HG03103 (cell line): ENCODE data around the gene CLMN.

ENCODE experiments used
- ATAC-seq: cut with Tn5 transposase; IDR thresholded peaks from one replicate; pipeline ENCODE4 v1.9.1; 2021; ENCODE audit warnings: low read depth; ENCODE audit not compliant: unreplicated experiment

The CLMN gene

DNA sequence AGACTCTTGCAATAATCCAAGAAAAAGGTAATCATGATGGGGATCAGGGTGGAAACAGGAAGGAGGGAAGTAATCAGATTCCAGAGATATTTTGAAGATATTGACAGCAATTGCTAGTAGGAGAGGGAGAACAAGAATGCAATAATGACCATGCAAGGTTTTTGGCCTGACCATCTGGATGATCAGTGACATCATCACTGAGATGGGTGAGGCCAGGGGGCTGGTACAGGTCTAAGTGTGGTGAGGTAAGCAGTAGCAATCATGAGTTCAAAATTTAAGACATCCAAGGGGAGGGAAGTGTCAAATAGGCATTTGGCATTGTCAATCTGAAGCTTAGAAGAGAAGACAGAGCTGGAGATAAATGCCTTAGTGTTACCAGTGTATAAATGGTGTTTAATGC, 24.8 kb upstream of the CLMN start:
- ATAC-seq = no peak

DNA sequence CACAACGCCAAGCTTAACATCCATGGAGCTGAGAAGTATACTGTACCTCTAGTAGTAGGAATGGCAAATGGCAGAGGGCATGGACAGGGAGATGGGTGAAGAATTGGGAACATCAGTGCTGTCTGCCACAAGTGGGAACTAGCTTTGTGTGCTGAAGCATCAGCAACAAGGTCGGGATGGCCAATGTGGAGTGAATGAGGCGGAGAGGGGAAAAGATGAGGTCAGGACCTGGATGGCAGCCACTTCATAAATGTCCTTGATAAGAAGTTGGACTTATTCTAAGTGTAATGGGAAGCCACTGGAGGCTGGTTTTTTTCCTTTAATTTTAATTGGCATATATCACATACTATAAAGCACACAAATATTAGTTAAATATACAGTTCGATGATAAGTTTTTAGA, 21.9 kb upstream of the CLMN start:
- ATAC-seq = no peak

DNA sequence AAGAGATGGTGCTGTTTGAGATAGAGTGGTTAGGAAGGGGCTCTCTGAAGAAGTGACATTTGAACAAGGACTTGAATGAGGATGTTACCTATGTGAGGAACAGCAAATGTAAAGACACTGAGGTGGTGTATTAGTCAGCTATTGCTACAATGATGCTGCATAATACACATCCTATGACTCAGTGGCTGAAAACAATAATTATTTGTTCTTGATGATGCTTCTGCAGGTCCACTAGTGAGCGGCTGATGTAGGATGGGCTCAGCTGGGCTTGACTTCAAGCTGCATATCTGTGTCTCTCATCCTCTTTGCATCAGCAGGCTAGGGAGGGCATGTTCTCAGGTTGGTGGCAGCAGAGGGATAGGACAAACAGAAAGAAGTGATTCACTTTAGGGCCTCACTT, 21.4 kb upstream of the CLMN start:
- no peak for ATAC-seq

DNA sequence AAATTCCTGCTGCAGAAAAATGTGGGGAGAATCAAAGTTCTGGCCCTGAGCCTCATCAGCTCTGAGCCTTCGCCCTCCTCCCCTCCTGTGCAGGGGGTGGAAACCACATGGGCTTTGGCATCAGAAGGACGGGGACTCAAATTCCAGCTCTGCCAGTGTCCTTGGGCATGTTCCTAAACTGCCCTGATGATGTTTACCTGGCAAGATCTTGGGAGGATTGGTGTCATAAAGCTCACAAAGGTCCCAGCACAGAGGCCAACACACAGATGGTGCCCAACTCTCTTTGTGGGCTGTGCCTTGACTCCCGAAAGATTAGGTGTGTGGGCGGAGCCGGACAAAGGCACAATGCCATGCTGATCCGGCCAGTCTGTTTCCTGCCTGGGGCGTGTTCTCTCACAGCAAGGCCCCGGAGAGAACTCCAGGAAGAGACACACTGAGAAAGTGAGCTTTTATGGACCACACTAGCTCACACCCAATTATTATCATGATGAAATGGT, 20.5 kb upstream of the CLMN start:
- ATAC-seq = no peak

DNA sequence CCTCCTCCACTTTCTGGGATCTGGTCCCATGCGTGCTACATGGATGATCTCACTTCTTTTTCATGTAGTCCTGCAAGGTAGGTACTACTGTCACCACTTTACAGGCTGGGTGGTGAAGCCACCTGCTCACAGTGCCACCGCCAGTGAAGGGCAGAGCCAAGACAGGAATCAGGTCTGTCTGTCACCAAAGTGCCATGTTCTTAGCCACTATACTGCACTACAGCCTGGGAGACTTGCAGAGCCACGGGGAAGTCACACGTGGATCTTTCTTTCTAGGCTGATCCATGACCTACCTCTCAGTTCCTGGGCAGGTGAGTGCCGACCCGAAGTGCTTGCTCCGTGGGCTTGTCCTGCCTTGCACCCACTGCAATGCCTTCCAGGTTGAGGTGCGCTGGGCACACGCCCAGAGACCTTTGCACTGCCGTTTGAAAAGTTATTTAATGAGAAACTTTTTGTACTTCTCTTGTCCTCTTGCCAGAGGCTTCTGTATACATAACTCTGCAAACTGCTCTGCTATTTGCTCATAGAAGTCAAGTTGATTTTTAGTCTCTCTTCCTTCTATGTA, 19.7 kb upstream of the CLMN start:
- ATAC-seq = no peak

DNA sequence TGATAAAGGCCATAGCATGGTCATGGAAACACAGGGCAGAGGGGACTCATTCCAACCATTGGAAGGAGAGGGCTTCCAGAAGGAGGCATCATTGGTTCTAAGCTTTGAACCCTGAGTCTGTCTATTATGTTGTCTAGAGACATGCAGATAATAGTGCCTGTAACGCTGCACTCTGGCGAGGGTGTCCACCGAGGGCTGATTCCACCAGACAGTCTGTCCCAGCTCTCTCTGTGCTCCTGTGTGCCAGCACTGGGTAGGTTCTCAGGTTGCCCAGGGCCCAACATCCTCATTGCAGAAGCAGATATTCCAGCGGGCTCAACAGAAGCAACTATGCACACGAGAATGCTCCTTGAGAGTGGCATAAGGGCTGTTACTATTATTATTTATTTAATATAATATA, 18.7 kb upstream of the CLMN start:
- no peak for ATAC-seq

DNA sequence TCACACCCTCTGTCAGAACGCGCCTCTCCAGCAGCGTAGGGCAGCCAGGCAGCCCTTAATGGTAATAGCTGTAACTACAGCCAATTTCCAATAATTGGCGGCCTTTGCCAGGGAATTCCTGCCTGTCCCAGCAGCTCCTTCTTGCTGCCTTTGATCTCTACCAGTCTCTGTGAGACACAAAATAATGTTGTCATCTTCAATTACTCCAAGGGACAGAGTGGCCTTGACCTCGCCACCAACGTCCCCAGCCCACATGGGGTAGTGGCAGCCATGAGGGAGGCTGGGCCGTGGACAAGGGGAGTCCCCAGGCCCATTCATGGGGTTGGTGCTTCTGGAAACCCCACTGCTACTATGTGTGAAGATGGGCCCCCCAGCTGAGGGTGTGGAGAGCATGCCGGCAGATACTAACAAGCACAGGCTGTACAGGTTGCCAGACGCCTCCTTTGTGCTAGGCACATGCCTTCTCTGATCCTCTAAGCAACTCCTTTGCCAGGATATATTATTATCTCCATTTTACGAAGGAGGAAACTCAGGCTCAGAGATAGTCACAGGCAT, 17.4 kb upstream of the CLMN start:
- ATAC-seq = no peak

DNA sequence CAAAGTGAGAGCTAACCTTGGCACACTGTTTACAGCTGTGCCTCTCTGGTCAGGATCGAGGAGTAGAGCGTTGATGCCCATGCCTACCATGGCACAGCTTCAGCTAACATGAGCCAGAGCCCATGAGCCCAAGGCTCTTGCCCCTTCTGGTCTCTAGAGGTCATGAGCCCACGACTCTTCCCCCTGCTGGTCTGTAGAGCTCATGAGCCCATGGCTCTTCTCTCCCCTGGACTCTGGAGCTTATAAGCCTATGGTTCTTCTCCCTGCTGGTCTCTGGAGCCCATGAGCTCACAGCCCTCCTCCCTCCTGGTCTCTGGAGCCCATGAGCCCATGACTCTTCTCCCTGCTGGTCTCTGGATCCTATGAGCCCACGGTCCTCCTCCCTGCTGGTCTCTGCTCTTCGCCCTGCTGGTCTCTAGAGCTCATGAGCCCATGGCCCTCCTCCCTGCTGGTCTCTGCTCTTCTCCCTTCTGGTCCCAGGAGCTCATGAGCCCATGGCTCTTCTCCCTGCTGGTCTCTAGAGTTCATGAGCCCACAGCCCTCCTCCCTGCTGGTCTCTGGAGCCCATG, 16.6 kb upstream of the CLMN start:
- ATAC-seq = no peak

DNA sequence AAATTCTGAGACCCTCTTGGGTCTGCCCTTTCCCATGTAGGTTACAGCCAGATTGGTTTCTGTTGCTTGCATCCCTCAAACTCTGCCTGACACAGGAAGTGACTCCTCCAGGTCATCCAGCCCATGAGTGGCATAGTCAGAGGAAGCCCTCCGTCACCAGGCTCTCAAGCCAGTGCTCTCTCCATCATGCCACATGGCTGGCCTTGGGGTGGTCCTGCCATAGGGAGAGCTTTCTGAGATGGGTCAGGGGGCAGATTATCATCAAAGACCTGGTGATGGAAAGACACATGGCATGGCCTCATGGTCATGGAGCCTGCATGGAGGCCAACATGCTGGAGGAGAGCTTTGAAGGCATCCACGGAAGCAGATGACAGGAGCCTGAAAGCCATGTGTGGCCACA, 15.4 kb upstream of the CLMN start:
- ATAC-seq = no peak

DNA sequence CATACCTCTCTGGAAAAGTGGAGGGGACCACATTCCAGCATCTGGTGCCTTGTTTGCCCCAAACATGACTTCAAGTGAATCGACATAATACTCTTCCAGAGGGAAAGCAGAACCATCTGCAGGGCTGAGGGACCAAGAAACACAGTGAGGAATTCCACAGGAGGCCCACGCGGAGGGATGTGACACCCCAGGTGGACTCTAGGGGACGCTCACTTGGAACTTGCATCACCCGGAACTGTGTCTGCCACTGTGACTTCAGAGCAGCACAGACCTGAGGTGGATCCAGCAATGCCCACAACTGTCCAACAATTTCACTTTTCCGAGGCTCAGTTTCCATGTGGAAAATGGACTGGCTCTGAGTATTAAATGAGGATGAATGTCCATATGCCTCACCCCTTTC, 14.3 kb upstream of the CLMN start:
- no peak for ATAC-seq

DNA sequence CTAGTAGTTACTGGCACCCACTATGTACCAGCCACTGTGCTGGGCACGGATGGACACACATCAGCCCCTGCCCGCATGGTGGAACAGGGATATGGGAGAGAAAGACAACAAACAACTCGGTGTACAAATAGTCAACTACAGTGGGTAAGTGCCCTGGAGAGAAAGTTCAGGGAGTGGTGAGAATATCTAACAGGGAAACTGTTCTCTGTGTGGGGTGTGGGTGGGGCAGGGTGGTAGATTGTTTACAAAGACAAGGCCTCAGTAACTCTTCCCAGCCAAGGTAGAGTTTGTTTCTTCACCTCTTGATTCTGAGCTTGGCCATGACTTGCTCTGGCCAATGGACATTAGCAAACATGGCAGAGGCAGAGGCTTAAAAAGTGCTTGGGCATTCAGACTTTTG, 12.9 kb upstream of the CLMN start:
- no peak for ATAC-seq

DNA sequence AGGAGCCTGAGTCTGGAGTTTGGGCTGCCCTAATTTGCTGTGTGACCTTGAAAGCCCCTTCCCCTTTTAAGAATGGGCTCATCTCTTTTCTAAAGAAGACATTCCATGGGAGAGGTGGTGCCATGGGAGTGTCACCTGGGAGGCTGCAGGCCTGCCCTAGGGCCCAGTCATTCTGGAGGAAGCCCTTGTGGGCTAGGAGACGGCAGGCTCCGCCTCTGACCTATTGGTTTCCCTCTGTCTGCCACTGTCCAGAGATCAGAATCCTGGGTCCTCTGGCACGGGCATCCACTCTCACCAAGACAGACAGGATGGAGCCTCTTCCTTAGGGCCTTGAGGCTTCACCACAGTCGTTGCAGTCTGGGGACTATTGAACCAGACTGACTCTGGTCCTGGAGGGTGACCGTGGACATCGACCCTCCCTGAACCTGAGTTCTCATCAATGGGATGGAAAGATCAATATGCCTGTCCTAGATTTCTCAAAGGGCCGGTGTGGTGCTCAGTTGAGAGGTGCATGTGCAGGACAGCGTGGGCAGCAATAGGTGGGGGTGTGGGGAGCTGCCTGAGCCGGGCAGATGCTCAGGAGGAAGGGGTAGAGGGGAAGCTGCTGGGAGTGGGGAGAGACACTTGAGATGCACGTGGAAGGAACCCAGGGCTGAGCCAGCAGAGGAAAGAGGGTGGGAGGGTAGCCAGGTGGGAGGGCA, 12.2 kb upstream of the CLMN start:
- no peak for ATAC-seq

DNA sequence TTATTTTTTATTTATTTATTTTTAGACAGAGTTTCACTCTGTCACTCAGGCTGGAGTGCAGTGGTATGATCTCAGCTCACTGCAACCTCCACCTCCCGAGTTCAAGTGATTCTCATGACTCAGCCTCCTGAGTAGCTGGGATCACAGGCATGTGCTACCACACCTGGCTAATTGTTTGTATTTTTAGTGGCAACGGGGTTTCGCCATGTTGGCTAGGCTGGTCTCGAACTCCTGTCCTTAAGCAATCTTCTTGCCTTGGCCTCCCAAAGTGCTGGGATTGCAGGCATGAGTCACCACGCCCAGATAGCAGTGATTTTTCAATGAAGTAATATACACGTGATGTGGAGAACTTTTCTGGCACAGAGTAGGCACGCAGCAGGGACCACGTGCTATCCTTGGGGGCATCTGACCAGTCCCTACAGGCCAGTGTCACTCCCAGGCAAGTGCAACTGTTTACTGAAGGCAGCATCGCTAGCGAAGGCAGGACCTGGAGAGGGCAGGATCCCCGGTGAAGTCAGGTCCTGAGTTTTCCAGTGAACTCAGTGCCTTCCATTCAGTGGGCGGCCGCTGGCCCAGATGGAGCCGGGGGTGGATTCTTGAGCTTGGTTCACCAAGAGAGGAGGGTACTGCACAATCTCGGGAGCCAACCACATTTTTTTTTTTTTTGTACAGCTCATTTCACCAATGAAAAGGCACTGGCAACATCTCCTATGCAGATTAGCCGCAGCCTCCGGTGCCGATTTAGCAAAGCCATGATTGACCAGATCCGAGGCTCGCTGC, 11.1 kb upstream of the CLMN start:
- ATAC-seq = no peak

DNA sequence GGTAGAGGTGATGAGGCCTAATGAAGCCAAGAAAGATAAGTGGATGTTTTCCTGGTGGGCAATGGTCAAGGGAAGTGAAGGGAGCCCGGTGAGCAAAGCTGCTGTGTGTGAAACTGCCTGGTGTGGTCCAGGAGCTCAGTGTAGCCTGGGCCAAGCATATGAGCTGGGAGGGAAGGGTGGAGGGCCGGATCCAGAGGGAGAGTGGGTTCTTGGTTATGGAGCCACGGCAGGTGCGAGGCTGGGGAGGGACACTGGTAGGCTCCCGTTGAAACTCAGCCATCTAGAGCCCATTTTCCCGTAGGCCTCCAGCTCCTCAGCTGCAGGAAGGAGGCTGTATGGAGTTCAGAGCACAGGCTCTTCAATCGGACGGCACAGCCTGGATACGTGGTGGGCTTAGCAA, 10.2 kb upstream of the CLMN start:
- no peak for ATAC-seq

DNA sequence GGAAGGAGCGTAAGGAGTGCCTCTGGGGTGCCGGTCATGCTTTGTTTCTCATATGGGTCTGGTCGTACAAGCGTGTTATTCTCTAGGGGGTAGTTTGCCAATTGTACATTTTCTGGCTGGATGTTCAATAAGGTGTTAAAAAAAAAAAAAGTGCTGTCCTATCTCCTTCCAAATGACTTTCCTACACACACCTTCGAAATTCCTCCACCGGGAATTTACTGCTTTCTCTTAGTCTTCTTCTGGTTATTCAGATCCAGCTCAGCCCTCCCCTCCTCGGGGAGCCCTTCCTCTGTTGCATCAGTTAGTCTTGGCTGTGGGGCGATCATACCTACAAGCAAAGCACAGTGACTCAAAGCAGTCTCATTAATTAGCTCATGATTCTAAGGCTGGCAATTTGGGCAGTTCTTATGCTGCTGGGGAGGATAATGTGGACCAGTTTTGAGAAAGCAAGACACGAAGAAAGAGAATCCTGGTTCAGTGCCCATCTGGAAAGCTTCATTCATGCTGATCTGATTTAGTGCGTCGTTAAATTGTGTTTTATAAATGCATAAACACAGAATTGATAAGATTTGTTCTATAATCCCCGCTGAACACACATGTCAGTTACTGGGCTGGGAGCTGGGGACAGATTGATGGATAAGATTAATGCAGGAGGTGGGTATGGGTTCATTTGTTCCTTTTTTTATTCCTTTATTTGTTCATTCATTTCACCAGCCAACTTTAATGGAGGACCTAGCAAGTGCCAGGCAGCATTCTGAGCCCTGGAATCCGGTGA, 9.2 kb upstream of the CLMN start:
- no peak for ATAC-seq

DNA sequence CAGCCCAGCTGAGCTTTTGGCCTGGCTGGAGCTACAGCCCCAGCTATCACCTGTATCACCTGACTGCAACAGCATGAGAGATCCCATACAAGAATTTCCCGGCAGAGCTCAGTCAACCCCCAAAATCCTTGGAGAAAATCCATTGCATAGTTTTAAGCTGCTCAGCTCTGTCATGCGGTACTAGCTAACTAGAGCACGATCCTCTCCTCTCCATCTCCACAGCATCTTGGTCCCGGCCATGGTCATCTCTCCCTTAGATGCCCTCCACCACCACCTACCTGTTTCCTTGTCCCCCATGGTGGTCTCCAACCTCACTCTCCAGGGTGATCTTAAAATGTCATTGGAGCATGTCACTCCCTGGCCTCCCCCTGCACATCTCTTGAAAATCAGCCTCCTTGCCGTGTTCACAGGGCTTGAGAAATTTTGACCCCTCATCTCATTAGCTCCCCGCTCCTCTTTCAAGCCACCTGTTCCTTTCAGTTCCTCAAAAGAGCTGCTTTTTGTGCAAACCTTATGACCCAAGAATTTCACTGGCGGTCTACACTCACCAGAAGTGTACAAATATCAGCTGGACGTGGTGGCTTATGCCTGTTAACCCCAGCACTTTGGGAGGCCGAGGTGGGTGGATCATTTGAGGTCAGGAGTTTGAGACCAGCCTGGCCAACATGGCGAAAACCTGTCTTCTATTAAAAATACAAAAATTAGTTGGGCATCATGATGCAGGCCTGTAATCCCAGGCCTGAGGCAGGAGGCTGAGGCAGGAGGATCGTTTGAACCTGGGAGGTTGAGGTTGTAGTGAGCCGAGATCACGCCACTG, 8.1 kb upstream of the CLMN start:
- ATAC-seq = peak; percentile 91

DNA sequence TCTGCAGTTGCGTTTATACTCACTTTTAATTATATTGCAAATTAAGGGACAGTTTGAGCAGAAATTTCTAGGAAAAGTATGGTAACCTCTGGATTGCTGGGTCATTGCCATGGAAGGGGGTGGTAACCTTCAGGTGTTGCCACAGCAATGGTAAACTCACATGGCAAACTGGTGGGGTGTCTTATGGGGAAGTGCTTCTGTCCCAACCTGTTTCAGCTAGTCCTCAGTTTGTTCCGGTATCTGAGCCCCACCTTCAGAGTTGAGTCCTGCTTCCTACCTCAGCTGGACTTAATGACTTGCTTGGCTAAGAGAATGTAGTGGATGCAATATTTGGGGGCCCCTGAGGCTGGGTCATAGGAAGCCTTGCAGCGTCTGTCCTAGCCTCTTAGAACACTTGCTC, 7.3 kb upstream of the CLMN start:
- no peak for ATAC-seq

DNA sequence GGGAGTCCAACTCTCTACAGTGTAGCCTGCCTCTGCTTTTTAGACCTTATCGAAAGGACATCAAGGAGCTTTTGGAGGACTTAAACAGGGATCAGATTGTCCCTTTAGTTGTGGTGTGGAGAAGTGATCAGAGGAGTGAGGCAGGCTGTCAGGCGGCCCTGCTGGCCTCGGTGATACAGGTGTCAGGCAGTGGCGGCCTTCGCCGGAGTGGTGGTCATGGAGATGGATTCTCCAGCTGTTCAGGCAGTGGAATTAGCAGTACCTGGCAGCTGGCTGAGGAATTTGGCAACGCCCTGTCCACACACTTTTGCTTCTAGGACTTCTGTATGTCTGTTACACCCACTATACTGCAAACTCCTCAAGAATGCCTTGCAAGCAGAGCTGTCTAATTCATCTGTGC, 4.2 kb upstream of the CLMN start:
- no peak for ATAC-seq

DNA sequence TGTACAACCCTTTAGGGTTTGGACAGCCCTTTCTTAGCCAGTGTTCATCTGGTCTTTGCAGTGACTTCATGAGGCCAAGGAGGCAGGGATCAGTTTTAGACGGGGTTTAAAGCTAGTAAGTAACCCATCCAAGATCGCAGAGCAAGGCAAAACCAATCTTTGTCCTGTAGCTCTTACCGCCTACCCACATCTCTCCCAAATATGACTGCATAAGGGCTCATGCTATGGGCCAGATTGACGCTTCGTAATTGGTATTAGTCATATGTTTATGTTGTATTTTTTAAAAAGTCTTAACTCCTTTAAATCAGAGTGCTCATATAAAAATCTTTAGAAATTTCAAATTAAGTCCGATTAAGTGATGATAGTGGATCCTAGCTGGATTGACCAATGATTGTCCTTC, 3.7 kb upstream of the CLMN start:
- ATAC-seq = no peak

DNA sequence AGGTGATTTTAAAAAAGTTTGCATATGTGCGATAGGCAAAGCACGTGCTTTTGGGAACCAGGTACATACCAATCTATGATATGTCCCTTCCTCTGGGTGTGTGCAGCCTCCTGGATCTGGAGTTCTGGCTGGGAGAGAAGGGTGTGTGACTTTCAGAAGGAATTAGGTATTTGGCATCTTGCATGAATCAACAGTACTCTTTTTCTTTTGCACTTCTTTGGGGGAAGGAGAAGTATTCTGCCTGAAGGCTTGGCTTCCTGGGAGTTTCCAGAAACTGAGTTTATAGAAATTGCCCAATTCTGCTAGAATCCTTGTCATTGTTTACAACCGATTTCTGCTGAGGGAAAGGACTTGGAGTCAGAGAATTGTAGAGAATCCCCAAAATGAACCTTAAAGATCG, 2.9 kb upstream of the CLMN start:
- ATAC-seq = no peak
